NCI-H1105 treated with DMSO at 0.1 percent for 48 hours (cell line): ENCODE results near the gene RIMBP2.

Source experiments
- DNase-seq: peaks from one replicate; lab custom pipeline; 2025; lab: John Stamatoyannopoulos, UW

Gene RIMBP2

GRCh38 chr12:130680451-130680990 is 35.6 kb downstream of the RIMBP2 start:
- no peak for DNase-seq

- no peak for DNase-seq
Observed at GRCh38 chr12:130677957-130678558, 38.0 kb downstream of the RIMBP2 start.

- no peak for DNase-seq
Observed at GRCh38 chr12:130675791-130676190, 40.3 kb downstream of the RIMBP2 start.

GRCh38 chr12:130675121-130675520 is 41.0 kb downstream of the RIMBP2 start:
- no peak for DNase-seq

GRCh38 chr12:130674676-130675075 is 41.4 kb downstream of the RIMBP2 start:
- DNase-seq, result no peak

GRCh38 chr12:130673036-130673705 is 42.9 kb downstream of the RIMBP2 start:
- no peak for DNase-seq

- DNase-seq, result no peak
Observed at GRCh38 chr12:130672089-130672820, 43.8 kb downstream of the RIMBP2 start.

GRCh38 chr12:130671556-130671955 is 44.5 kb downstream of the RIMBP2 start:
- no peak for DNase-seq

- no peak for DNase-seq
Observed at GRCh38 chr12:130669797-130670196, 46.3 kb downstream of the RIMBP2 start.

GRCh38 chr12:130669205-130669557 is 46.9 kb downstream of the RIMBP2 start:
- no peak for DNase-seq

GRCh38 chr12:130668286-130669204 is 47.6 kb downstream of the RIMBP2 start:
- no peak for DNase-seq

GRCh38 chr12:130667421-130667960 is 48.6 kb downstream of the RIMBP2 start:
- no peak for DNase-seq

GRCh38 chr12:130666645-130667044 is 49.5 kb downstream of the RIMBP2 start:
- no peak for DNase-seq

- DNase-seq, result no peak
Observed at GRCh38 chr12:130665753-130666152, 50.3 kb downstream of the RIMBP2 start.

GRCh38 chr12:130664772-130665171 is 51.3 kb downstream of the RIMBP2 start:
- DNase-seq, result no peak

- DNase-seq, result no peak
Observed at GRCh38 chr12:130664252-130664651, 51.8 kb downstream of the RIMBP2 start.

GRCh38 chr12:130663514-130663913 is 52.6 kb downstream of the RIMBP2 start:
- DNase-seq, result no peak

- no peak for DNase-seq
Observed at GRCh38 chr12:130661486-130662255, 54.4 kb downstream of the RIMBP2 start.

- no peak for DNase-seq
Observed at GRCh38 chr12:130661059-130661458, 55.0 kb downstream of the RIMBP2 start.

GRCh38 chr12:130658145-130658911 is 57.8 kb downstream of the RIMBP2 start:
- DNase-seq, result no peak
